M059J (cell line): Measurements from ENCODE around the gene CEP170. TPM values are rescaled to one million over a fixed set of nuclear protein-coding genes. Genes with fewer than 3 reads are reported as not detected.

Source experiments
- DNase-seq: peaks from one replicate; pipeline ENCODE4 v3.0.0-alpha.2; 2012; ENCODE audit warnings: low read depth
- total RNA-seq: library from RNA; depleted of rRNA; stranded (reverse); fragments of >200 nt; shearing (Covaris generic); gene quantifications from 2 replicates; pipeline ENCODE4 v1.2.3, GENCODE V29; 2014; rRNA removed

CEP170 gene
- total RNA-seq: 41.6 and 59.6 TPM in 2 replicates

GRCh38 chr1:243254927-243255790 lies at the start of gene CEP170:
CEP170 (minus strand) TSS chr1:243255281; CDS start chr1:243225280, 30,001 bp downstream.
- DNase-seq: peak; percentile 97

- DNase-seq: no peak
Observed at GRCh38 chr1:243301059-243301458, 46.0 kb upstream of the CEP170 start.

GRCh38 chr1:243299069-243299468 lies 44.0 kb upstream of the CEP170 start:
- no peak for DNase-seq

- peak; percentile 6 for DNase-seq
Observed at GRCh38 chr1:243294723-243295121, 39.6 kb upstream of the CEP170 start.

GRCh38 chr1:243293941-243294722 lies 39.1 kb upstream of the CEP170 start:
- DNase-seq: no peak

GRCh38 chr1:243292117-243292516 lies 37.0 kb upstream of the CEP170 start:
- no peak for DNase-seq

DNA sequence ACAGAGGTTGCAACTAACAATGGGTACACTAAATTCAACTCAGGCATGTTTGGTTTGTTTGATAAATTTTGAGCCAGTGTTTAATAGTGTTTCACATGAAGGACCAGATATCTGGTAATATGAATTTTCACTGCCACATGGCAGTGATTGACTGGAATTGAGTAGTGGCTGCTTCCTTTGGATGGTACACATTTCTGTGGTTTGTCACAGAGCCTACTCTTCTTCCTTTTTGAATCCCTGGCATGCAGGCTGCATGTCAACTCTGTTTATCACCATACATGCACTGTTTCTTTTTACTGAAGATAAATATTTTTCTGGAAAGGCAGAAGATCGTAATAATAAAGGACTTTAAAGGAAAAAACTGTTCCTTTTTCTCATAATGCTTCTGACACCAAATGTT lies 36.2 kb upstream of the CEP170 start:
- no peak for DNase-seq

GRCh38 chr1:243288062-243288461 lies 33.0 kb upstream of the CEP170 start:
- DNase-seq: no peak

GRCh38 chr1:243287652-243288051 lies 32.6 kb upstream of the CEP170 start:
- peak; percentile 88 for DNase-seq

DNA sequence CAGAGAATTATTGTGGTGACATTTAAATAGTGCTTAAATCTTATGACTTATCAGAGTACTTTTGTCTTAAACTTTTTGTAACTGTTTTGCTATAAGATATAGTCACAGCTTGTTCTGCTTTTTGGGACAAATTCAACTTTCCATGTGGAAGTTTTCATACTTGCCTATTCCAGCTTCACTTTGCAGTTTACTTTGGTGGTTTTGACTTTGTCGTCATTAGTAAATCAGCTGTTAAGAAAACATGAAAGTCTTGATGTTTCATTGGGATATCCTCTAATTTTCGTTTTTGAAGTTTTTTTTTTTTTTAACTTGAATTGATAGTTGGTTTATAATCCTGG lies 32.0 kb upstream of the CEP170 start:
- peak; percentile 20 for DNase-seq

DNA sequence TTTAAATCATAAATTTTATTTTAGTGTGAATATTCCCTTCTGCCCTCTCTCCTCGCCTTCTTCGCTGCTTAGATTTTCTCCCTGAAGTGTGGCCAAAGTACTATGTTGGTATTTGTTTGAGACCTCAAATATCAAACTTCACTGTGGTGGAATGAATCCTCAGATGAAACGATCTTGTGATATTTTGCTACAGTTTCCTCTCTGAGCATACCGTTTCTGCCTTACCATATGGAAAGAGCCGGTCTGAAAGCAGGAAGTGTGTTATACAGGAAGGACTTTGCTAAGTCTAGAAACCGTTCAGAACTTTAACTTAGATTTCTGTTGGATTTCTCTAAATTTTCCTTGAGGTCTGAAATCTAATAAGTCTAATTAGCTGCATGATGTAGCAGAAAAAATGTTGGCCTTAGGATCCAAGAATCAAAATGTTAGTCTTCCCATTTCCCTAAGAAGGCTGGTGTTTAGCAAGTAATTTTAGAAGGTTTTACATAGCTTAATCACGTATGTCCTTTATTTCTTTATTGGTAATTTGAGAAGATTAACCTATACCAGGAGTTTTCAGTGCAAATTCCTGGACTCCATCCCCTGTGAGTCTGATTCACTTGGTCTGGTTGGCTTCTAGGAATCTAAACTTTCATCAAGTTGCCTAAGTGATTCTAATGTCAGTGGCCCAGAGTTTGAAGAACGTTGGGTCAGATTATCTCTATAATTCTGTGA lies 31.5 kb upstream of the CEP170 start:
- peak; percentile 42 for DNase-seq

GRCh38 chr1:243281672-243282071 lies 26.6 kb upstream of the CEP170 start:
- DNase-seq: no peak

- DNase-seq: no peak
Observed at GRCh38 chr1:243280571-243281129, 25.6 kb upstream of the CEP170 start.

GRCh38 chr1:243275316-243275715 lies 20.2 kb upstream of the CEP170 start:
- no peak for DNase-seq

GRCh38 chr1:243273945-243274344 lies 18.9 kb upstream of the CEP170 start:
- no peak for DNase-seq

DNA sequence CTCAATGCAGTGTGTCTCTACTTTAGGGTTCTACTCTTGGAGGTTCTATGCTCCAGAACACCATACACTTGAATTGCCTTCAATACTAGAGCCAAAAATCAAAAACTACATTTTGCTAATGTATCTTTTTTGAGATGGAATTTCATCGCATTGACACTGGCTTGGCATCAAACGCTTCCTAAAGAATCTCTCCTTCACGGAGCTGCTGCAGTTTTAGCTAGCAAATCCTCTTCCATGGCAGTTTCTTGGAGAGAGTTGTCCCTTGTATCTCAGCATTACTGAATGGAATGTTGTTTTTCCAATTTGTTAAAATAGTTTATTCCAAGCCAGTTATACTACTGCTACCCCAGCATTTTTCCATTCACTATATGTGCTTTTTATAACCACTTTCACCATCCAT lies 18.4 kb upstream of the CEP170 start:
- DNase-seq: no peak

- DNase-seq: no peak
Observed at GRCh38 chr1:243272401-243272800, 17.3 kb upstream of the CEP170 start.

DNA sequence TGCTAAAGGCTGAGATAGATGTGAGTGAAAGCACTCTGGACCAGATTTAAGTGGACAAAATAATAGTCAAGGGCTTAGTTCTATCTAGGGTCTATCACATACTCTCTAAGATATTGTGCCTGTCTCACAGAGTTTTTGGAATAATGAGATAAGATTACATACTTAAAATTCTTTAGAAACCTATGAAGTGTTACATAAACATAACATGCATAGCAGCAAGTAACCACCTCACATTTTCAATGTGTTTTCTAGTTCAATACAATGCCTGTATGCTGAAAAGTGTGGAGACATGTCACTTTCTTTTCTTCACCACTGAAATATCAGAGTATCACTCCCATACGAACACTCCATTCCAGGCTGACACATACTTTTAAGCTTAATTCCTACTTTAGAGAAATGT lies 16.9 kb upstream of the CEP170 start:
- DNase-seq: no peak

- DNase-seq: no peak
Observed at GRCh38 chr1:243270097-243270864, 15.2 kb upstream of the CEP170 start.

DNA sequence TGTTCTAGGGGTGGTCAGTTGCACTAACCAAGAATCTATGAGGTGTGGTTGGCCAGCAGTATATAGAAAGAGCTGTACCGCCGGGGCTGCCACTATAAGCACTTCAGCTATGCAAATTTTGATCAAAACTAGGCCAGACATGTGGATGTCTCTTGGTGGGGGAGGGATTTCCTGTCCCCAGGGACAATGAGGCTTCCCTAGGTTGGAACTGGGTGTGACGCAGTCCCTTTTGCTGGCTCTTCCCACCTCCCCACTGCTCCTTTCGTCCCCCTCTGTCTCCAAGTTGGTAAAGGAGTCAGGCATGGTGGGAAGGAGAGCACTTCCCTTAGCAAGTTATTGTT lies 14.3 kb upstream of the CEP170 start:
- DNase-seq: no peak

- no peak for DNase-seq
Observed at GRCh38 chr1:243268751-243269460, 13.8 kb upstream of the CEP170 start.
